ENCODE results near the gene DQX1. TPM values are rescaled to one million over a fixed set of nuclear protein-coding genes. Genes with fewer than 3 reads are reported as not detected.
"Not testable (repeated sequence)": the region's sequence is repeated elsewhere in the genome, so short reads cannot be mapped to it uniquely, and the experiment has no call there.

DQX1 gene
- total RNA-seq, 4 donors from 2014 or later = 2.7 to 12.8 (median 6.4) TPM

DNA sequence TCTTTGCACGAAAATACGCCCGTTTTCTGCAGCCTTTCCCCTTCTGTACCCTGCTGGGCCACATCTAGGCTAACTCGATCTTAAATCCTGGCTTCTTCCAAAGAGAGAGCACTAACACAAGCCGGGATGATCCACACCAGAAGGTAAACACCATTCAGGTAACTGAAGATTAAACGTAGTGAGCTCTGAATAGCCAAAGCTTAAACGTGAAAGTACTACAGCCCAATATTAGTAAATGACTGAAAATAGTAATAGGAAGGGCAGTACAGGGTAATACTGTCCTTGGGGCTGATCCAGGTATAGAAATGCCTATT lies 53.1 kb downstream of the DQX1 start:
- Histone ChIP-seq H3K9me3 (no peaks in the 10 kb centered on the region), H3K4me1 (peaks cover 20% of the 10 kb centered on the region), H3K27ac (peak overlapping the region; percentile 88), H3K36me3 (peaks cover 17% of the 10 kb centered on the region), H3K27me3 (no peaks in the 10 kb centered on the region), H3K4me3 (peak overlapping the region; percentile 65)
- TF ChIP-seq POLR2AphosphoS5 (IDR thresholded peaks at IDR 0.05) (no peak), POLR2A (IDR thresholded peaks at IDR 0.05) (no peak), EP300 (IDR thresholded peaks at IDR 0.05) (no peak)
- TF ChIP-seq, protein P1, sequence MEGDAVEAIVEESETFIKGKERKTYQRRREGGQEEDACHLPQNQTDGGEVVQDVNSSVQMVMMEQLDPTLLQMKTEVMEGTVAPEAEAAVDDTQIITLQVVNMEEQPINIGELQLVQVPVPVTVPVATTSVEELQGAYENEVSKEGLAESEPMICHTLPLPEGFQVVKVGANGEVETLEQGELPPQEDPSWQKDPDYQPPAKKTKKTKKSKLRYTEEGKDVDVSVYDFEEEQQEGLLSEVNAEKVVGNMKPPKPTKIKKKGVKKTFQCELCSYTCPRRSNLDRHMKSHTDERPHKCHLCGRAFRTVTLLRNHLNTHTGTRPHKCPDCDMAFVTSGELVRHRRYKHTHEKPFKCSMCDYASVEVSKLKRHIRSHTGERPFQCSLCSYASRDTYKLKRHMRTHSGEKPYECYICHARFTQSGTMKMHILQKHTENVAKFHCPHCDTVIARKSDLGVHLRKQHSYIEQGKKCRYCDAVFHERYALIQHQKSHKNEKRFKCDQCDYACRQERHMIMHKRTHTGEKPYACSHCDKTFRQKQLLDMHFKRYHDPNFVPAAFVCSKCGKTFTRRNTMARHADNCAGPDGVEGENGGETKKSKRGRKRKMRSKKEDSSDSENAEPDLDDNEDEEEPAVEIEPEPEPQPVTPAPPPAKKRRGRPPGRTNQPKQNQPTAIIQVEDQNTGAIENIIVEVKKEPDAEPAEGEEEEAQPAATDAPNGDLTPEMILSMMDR (IDR thresholded peaks at IDR 0.05) = no peak
- 11% methylated on average over 7 of the region's 7 CpGs for WGBS
- no peak for DNase-seq (ENCODE audit: low spot score in 2 of 2)

GRCh38 chr2:74472086-74472944 lies 53.7 kb downstream of the DQX1 start, which contains the start of gene MRPL53:
MRPL53 (minus strand) TSS chr2:74472680; CDS start chr2:74472660, 20 bp downstream.
- H3K36me3 ChIP-seq = peaks cover 17% of the 10 kb centered on the region
- H3K27me3 ChIP-seq = no peaks in the 10 kb centered on the region
- H3K4me1 ChIP-seq = peaks cover 20% of the 10 kb centered on the region
- peak within 1 kb of the TSS; percentile 65 for H3K4me3 ChIP-seq
- H3K27ac ChIP-seq = peak within 1 kb of the TSS; percentile 88
- peak; percentile 97 to 98 for DNase-seq (ENCODE audit: low spot score in 2 of 2)
- no peak for TF ChIP-seq EP300 (IDR thresholded peaks at IDR 0.05)
- peak; percentile 84 to 99 (median 95) for TF ChIP-seq POLR2AphosphoS5 (IDR thresholded peaks at IDR 0.05)
- TF ChIP-seq POLR2A (IDR thresholded peaks at IDR 0.05) = peak in 1 of 2 donors; percentile 73
- WGBS = 1% methylated on average over 43 of the region's 66 CpGs
- no peaks in the 10 kb centered on the region for H3K9me3 ChIP-seq

DNA sequence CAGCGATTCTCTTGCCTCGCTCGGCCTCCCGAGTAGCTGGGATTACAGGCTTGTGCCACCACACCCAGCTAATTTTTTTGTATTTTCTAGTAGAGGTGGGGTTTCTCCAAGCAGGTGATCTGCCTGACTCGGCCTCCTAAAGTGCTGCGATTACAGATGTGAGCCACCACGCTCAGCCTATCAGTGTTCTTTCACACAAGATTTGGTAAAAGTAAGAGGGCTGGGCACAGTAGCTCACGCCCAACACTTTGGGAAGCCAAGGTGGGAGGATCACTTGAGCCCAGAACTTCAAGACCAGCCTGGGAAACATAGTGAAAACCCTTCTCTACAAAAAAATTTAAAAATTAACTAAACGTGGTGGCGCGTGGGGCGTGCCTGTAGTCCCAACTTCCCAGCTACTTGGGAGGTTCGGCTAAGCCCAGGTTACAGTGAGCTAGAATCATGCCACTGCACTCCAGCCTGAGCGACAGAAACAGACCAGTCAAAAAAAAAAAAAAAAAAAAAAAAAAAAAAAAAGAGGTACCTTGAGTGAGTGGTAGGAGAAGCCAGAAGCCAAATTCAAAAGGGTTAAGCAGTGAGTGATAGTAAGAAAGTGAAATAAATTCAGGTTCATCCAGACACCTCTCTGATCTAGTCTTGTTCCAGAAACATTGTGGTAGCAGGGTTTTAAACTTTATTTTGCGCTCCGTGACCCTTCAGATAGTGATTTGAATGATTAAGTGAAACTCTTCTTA lies 54.5 kb downstream of the DQX1 start:
- DNase-seq (ENCODE audit: low spot score in 2 of 2) = no peak
- WGBS = 58% methylated on average over 16 of the region's 16 CpGs
- H3K36me3 ChIP-seq = peaks cover 17% of the 10 kb centered on the region

GRCh38 chr2:74470742-74471141 lies 55.3 kb downstream of the DQX1 start:
- H3K4me3 ChIP-seq; H3K27ac ChIP-seq; DNase-seq (ENCODE audit: low spot score in 2 of 2); H3K9me3 ChIP-seq; H3K27me3 ChIP-seq: not testable (repeated sequence)
- Histone ChIP-seq H3K36me3 (peaks cover 13% of the 10 kb centered on the region), H3K4me1 (peaks cover 24% of the 10 kb centered on the region)
- 94% methylated on average over 12 of the region's 12 CpGs for WGBS

More for the DNA sequence above, 54.5 kb downstream of the DQX1 start:
- TF ChIP-seq EP300 (IDR thresholded peaks at IDR 0.05) (no peak), POLR2A (IDR thresholded peaks at IDR 0.05) (no peak), POLR2AphosphoS5 (IDR thresholded peaks at IDR 0.05) (no peak)
- TF ChIP-seq, protein P1 (IDR thresholded peaks at IDR 0.05) = no peak
- Histone ChIP-seq H3K27ac (peak overlapping the region; percentile 88), H3K4me1 (peaks cover 20% of the 10 kb centered on the region), H3K4me3 (peak overlapping the region; percentile 65), H3K9me3 (no peaks in the 10 kb centered on the region), H3K27me3 (no peaks in the 10 kb centered on the region)

Other genes starting within 250 kb of the DQX1 start
- gene SLC4A5, start 182.8 kb downstream of the DQX1 start, total RNA-seq = 10 to 100 TPM in 1 of 4 donors, 1 to 10 TPM in 3; 3.2 to 30.4 (median 4.2) TPM
- 100 to 1,000 TPM in 3 of 4 donors, 10 to 100 TPM in 1; 83.4 to 122 (median 105) TPM for gene DCTN1, start 145.9 kb downstream of the DQX1 start, total RNA-seq
- gene C2orf81, start 104.6 kb downstream of the DQX1 start, total RNA-seq = 1 to 10 TPM in 3 of 4 donors, under 1 TPM in 1; 0.87 to 2.1 (median 1.4) TPM
- gene WDR54, start 104.5 kb downstream of the DQX1 start, total RNA-seq = 10 to 100 TPM in 2 of 4 donors, 1 to 10 TPM in 2; 5.0 to 12.0 (median 8.5) TPM
- 10 to 100 TPM; 48.2 to 63.1 (median 56.7) TPM for gene RTKN, start 84.3 kb downstream of the DQX1 start, total RNA-seq
- 10 to 100 TPM; 15.9 to 75.9 (median 36.0) TPM for gene INO80B, start 71.1 kb downstream of the DQX1 start, total RNA-seq
- 100 to 1,000 TPM in 1 of 4 donors, 10 to 100 TPM in 3; 40.7 to 121 (median 47.0) TPM for gene WBP1, start 67.8 kb downstream of the DQX1 start, total RNA-seq
- 10 to 100 TPM; 44.1 to 81.3 (median 50.1) TPM for gene MOGS, start 60.8 kb downstream of the DQX1 start, total RNA-seq
- 10 to 100 TPM; 13.1 to 36.0 (median 26.7) TPM for gene MRPL53, start 53.6 kb downstream of the DQX1 start, total RNA-seq
- gene CCDC142, start 43.2 kb downstream of the DQX1 start, total RNA-seq = 10 to 100 TPM; 10.4 to 31.1 (median 18.7) TPM
- 10 to 100 TPM; 20.4 to 45.5 (median 27.4) TPM for gene TTC31, start 43.1 kb downstream of the DQX1 start, total RNA-seq
- gene LBX2, start 26.6 kb downstream of the DQX1 start, total RNA-seq = 1 to 10 TPM in 1 of 4 donors, not detected in 3; 1.2 TPM
- gene PCGF1, start 18.5 kb downstream of the DQX1 start, total RNA-seq = 10 to 100 TPM; 15.6 to 77.0 (median 19.7) TPM
- under 1 TPM in 1 of 4 donors, not detected in 3; 0.56 TPM for gene TLX2, start 11.8 kb downstream of the DQX1 start, total RNA-seq
- 100 to 1,000 TPM; 111 to 170 (median 145) TPM for gene AUP1, start 3.5 kb upstream of the DQX1 start, total RNA-seq
- 10 to 100 TPM; 23.7 to 31.2 (median 27.1) TPM for gene HTRA2, start 3.7 kb upstream of the DQX1 start, total RNA-seq
- 1 to 10 TPM in 3 of 4 donors, under 1 TPM in 1; 0.23 to 3.8 (median 1.5) TPM for gene LOXL3, start 27.7 kb upstream of the DQX1 start, total RNA-seq
- gene DOK1, start 28.5 kb upstream of the DQX1 start, total RNA-seq = 10 to 100 TPM in 1 of 4 donors, 1 to 10 TPM in 3; 3.3 to 10.6 (median 5.4) TPM
- gene M1AP, start 122.1 kb upstream of the DQX1 start, total RNA-seq = 1 to 10 TPM in 1 of 4 donors, not detected in 3; 1.1 TPM
- gene SEMA4F, start 128.0 kb upstream of the DQX1 start, total RNA-seq = 1 to 10 TPM; 3.5 to 8.2 (median 4.6) TPM

Data from suprapubic skin (tissue), 4 donors.